NCI-H2029 treated with DMSO at 0.1 percent for 48 hours (cell line): ENCODE data around the gene METTL16.

ENCODE experiments used
- DNase-seq: peaks from one replicate; lab custom pipeline; 2025; lab: John Stamatoyannopoulos, UW

METTL16 gene

DNA sequence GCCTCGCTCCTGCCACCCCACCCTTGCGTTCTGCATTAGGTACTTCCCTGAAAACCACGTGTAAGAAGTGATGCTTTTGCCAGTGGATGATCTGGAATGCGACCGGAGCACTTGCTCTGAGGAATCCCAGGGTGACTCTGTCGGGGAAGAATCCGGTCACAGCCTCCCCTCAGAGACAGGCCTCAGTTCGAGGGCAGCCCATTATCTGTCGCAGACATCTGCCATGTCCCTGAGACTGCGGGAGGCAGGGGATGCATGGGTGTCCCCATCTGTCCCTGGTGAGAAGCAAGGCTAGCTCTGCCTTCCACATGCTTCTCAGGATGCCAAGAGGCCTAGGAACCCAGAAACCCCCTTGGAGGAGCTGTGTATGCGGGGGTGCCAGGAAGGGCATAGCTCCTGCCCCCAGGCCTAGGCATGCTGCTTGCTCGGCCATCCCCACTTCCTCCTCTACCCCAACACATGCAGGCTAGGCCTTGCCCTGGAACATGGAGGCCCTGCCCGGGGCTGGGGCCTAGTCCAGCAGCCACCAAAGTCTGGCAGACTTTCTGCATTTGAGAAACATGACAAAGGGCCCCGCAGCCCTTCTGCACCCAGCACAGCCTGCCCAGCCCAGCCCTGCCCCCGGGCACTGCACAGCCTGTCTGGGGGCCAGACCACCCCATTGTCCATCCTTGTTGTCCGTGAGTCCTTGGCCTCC, 131.3 kb downstream of the METTL16 start:
- DNase-seq, result no peak

DNA sequence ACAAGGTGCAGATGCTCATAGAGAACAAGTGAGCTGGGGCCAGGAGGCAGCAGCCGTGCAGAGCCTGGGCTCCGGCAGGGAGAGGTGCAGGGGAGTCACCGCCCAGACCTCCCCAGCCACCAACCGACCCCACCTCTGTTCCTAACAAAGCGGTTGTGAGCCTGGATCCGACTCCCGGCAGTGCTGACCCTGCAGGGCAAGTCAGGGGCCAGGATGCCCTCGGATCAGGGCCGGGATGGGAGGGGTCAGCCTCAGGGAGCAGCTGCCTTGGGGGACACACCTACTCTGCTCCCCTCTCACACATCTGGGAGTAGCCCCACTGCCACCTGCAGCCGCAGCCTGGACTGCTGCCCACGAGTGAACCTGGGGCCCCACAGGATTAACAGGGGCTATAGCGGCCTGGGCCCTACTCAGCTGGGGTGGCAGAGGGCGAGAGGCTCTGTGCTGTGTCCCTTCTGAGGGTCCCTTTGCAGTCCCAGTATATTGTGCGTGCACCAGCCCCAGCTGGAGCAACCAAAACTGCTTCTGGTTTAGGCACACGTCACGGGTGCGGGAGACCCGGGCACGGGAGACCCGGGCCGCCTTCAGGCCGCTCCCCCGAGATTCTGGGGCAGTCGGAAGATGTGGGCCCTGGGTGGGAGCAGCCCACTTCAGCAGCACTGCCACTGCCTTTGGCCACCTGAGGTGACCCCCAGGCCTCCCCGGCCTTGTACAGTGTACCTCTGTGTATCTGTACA, 132.0 kb downstream of the METTL16 start:
- no peak for DNase-seq

DNA sequence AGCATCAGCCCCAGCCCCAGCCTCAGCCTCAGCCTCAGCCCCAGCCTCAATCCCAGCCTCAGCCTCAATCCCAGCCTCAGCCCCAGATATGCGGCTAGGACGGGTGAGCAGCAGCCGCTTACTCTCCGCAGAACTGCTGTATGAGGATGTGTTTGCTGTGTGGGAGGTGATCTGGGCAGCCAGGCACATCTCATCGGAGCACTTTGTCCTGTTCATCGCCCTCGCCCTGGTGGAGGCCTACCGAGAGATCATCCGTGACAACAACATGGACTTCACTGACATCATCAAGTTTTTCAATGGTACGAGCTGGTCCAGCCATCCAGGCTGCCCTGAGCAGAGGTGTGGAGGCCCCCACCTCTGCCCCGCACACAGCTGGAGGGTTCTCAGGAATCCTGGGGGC, 132.8 kb downstream of the METTL16 start:
- no peak for DNase-seq

DNA sequence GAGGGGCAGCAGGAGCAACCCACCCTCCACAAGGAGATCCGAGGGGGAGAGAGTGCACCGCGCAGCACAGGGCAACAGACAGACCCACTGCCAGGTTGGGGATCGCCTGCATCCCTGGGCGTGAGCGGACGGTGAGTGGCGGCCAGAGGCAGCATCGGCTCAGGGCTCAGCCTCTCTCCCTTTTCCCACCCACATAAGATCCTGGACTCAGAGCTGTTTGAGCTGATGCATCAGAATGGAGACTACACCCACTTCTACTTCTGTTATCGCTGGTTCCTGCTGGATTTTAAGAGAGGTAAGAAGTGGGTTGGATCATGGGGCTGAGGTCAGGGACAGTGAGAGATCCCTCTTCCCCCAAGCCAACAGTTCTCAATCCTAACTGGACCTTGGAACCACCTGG, 134.0 kb downstream of the METTL16 start:
- no peak for DNase-seq

DNA sequence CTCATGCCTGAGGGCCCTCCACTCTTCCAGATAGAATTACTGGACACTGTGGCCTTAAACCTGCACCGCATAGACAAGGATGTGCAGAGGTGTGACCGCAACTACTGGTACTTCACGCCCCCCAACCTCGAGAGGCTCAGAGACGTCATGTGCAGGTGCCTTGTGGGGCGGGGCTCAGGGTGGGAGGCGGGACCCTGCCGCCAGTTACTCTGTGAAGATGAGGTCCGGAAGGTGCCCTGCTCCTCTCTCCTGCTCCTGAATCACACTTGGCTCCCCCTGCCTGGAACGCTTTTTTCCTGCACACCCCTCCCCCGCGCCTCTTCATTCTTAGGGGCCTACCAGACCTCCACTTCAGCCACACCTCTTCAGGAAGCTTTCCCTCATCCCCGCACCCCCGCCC, 135.6 kb downstream of the METTL16 start:
- no peak for DNase-seq

DNA sequence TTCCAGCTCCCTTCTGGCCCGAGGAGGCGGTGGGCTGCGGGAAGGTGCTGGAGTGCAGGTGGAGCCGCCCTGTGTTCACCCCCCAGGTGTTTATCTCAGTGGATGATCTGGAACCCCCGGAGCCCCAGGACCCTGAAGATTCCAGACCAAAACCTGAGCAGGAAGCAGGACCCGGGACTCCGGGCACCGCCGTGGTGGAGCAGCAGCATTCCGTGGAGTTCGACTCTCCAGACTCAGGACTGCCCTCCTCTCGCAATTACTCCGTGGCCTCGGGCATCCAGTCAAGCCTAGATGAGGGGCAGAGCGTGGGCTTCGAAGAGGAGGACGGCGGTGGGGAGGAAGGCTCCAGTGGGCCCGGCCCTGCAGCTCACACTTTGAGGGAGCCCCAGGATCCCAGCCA, 136.3 kb downstream of the METTL16 start:
- DNase-seq, result no peak

DNA sequence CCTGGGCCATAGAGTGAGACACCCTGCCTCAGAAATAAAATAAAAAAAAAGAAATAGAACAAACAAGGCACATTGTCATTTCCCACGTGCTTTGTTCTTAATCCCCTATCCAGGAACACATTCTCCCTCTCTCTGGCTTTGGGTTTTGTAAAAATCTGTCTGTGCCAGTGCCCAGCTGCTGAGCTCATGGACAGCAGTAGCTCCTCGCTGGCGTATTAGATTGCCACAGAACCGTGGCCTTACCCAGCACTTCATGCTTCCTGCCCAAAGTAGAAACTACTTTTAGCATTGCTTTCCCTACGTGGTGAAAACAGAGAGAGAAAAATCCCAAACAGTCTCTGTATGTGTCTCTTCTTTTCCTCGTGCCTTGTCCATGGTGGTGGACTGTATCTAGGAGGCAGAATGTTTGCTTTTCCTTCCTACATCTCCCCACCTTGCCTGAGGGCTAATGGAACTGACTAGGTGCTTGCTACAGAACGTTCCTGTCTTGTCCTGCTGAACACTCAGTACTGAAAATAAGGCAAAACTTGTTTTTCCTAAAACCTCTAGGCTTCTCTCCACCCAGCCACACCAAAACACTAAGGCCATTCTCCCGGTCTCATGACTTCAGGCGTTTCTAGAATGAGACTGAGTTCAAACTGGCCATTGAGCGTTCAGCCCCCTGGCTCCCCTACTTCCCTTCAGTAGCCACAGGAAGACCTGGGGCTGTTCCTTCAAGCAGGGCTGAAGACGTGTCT, 137.0 kb downstream of the METTL16 start:
- no peak for DNase-seq

DNA sequence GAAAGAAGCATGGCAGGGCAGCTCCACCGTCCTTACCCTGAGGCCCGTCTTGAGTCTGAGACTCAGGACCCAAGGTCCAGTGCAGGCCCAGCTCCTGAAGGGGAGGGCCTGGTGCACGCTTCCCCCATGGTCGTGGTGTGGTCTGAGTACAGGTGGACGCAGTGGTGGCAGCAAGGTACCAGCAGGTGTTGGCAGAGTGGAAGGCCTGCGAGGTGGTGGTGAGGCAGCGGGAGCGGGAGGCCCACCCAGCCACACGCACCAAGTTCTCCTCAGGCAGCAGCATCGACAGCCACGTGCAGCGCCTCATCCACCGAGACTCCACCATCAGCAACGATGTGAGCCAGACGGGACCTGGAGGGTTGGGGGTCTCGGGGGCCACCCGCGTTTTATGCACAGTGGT, 138.5 kb downstream of the METTL16 start:
- no peak for DNase-seq

DNA sequence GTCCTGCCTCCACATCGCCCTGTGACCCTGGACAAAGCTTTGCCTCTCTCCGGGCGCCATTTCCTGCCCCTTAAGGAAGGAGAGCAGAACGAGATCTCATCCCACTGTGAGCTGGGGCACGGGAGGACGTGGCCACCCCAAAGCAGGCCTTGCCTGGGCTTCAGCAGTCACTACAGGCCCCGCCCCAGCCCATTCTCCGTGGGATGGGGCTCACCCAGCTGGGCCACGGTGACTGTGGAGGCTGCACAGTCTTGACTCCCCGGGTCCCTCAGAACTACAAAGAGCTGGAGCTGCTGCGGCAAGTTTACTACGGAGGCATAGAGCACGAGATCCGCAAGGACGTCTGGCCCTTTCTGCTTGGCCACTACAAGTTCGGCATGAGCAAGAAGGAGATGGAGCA, 139.0 kb downstream of the METTL16 start:
- no peak for DNase-seq

DNA sequence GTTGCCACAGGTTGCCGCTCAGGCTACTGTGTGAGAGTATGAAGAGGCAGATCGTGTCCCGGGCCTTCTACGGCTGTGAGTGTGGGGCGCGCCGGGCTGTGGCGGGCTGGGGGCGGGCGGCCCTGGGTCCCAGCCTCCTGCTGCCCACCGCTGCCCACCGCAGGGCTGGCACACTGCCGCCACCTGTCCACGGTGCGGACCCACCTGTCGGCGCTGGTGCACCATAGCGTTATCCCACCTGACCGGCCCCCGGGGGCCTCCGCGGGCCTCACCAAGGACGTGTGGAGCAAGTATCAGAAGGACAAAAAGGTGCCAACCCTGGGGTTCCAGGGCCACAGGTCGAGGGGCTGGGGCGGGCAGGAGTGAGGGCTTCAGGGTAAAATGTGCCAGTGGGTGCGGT, 139.5 kb downstream of the METTL16 start:
- DNase-seq, result no peak

DNA sequence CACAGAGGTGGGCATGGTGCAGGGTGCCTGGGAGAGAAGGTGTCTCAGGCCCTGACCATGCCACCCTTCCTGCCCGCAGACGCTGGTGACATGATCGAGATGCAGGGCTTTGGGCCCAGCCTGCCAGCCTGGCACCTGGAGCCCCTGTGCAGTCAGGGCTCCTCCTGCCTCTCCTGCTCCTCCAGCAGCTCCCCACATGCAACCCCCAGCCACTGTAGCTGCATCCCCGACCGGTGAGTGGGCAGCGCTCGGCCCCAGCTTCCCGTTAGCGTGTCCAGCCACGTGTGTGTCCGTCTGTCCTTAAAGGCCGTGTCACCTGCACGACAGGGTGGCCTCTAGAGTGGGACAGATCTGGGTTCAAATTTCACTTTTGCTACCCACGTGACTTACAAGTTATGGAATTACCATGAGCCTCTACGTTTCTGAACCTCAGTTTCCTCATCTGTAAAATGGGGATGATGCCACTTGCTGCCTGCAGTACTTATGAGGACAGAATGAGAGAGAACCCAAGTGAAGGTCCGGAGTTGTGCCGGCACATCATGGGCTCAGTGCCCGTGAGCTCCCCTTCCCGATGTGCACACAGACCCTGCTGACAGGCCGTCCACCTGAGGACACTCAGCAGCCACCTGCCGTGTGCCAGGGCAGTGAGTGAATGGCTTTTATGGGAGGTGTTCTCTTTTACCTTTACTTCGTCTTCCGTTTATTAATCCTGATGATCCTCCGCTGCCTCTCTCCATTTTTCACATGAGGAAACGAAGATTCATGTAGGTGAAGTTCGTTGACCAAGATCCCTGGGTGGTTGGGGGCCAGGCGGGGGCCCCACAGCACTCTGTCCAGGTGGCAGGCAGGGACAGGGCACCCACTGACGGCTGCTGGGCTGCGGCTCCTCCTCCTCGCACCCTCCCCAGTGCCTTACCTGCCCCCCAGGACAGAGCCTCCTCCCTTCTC, 140.2 kb downstream of the METTL16 start:
- no peak for DNase-seq

DNA sequence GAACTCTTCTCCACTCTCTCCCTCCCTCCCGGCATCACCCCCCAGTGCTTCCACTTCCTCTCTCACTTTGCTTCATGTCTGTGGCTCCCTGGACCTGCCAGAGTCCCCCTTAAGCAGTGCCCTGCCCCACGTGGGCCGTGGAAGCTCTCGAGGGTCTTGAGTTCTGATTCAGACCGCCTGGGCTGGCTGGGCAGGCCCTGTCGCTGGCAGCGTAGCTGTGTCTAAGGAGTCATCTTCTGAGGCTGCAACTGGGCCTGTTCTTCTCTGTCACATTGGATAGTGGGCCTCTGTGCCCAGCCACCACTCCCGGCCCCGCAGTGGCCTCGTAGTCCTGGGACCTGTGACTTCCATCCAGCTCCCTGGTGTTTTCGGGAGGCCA, 141.5 kb downstream of the METTL16 start:
- DNase-seq, result no peak

DNA sequence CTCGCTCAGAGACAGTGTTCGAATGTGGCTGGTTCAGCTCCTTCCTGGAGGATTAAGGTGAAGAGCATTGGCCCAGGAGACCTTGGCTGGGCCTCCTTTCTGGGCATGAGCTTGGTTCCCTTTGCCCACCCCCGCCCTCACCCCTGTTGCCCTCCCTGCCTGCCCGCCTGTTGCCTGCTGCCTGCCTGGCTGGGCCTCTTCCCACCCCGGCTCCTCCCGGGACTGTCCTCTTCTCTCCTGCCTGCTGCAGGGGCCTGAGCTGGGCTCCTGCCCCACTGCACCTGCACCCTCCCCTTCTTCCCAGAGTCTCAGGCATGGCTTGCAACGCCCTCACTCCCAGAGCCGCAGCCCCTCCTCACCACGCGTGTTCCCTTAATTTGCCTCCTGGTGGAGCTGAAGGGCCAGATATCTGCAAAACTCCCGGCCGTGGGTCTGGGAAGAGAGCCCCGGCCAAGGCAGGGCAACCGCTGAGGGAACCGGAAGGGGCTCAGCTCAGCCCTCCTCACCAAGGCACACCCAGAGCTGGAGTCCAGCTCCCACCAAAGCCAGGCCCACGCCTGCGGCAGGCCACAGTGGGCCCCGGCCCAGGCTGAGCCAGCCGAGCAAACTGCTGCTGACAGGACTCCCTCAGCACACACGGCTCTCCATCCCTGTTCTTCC, 142.0 kb downstream of the METTL16 start:
- no peak for DNase-seq

DNA sequence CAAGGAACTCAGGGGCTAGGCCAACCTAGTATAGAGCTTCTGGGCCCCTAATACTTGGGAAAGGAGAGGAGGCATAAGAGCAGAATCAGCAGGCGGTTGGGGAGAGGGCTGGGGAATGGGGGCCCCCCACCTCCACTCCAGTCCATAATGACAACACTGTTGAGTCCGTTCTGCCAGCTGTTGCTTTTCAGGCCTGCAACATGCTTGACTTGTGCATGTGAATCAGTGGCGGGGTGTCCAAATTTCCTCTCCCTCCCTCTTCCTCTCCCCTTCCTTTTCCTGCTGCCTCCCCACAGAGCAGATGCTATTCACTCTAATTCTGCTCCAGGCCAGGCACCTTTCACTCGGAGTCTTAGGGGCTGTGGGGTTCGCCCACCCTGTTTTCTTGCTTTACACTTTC, 142.6 kb downstream of the METTL16 start:
- DNase-seq, result no peak

DNA sequence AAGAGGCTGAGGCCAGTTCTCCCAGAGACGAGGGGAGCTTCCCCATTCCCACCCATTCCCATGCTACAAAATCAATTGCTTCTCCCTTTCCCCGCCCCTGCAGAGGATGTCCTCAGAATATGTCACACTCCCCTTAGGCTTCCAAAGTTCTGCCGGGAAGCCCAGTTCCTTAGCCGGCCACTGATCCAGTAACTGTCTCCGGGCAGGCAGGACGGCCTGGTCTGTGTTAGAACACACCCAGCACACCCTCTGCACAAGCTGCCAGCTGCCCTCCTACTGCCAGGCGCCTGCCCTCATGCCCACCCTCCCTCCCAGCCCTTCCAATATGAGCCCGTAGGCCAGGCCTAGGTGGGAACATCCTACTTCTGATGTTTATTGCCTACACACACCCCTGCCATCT, 143.3 kb downstream of the METTL16 start:
- DNase-seq, result no peak

DNA sequence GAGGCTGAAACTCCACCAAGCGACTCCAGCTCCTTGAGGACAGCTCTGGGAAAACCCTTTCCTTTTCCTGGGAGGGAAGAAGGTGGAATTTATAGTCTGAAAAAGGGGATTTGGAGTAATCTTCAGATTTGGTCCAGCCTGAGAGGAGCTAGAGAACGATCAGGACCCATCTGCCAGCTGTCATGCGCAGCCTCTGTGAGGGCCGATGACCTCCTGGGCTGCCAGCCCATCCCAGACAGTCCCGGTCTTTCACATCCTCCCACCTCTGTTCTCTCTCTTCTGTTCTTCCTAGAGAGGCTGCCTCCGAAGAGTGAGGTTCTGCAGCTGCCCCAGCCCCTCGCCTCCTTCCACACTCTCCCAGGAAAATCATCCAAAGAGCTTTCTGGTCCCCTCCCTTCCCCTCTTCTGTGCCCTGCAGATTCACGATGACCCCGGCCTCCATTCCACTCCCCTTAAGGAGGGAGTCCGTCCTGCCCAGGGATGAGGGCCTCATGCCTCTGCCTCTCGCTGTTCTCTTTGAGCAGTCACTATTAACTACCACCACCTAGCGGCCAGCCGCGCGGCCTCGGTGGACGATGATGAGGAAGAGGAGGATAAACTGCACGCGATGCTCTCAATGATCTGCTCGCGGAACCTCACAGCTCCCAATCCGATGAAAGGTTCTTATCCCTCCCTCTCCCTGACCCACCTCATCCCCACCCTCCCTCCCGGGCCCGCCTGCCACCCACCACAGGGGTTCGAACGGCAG, 144.8 kb downstream of the METTL16 start:
- no peak for DNase-seq
